ENCODE data around the gene MAPK10.

GRCh38 chr4:86300516-86300915 is 59.3 kb downstream of the MAPK10 start:
- no peak for TF ChIP-seq CTCF (IDR thresholded peaks at IDR 0.05)
- TF ChIP-seq POLR2AphosphoS5 (IDR thresholded peaks at IDR 0.05) = no peak
- no peak for TF ChIP-seq POLR2A (IDR thresholded peaks at IDR 0.05)
